ENCODE measurements around the gene CCND3. TPM values are rescaled to one million over a fixed set of nuclear protein-coding genes. Genes with fewer than 3 reads are reported as not detected.

The CCND3 gene
- total and polyA plus RNA-seq, 10 of the 15 experiments (the other 5 are each of a cell fraction or from before 2014, with no cell fraction given): 6.0 to 86.4 (median 31.5) TPM

- TF ChIP-seq IRF4 (IDR thresholded peaks at IDR 0.05; ENCODE audit: low read depth, low read length): peak; percentile 43; the same call in 1 of the 2 replicates
- peak; percentile 63 to 67 for TF ChIP-seq IKZF2 (IDR thresholded peaks at IDR 0.05)
- no peak for TF ChIP-seq GATAD2B (conservative IDR thresholded peaks at IDR 0.05; ENCODE audit: low read depth)
- peak; percentile 99 for TF ChIP-seq NBN (IDR thresholded peaks at IDR 0.05)
- no peak for TF ChIP-seq ZNF687 (IDR thresholded peaks at IDR 0.05)
- no peak for TF ChIP-seq SUPT20H (IDR thresholded peaks at IDR 0.05; ENCODE audit: borderline replicate concordance, control insufficient read depth, low read depth, low read length)
- TF ChIP-seq CHD1 (IDR thresholded peaks at IDR 0.05; ENCODE audit: low read depth, low read length): no peak
- TF ChIP-seq TAF1 (IDR thresholded peaks at IDR 0.05; ENCODE audit: borderline replicate concordance, low read depth, low read length): peak; percentile 64
- no peak for TF ChIP-seq WRNIP1 (IDR thresholded peaks at IDR 0.05; ENCODE audit: borderline replicate concordance, low read depth, low read length)
- no peak; the same call in 1 of the 2 replicates for TF ChIP-seq IRF3 (IDR thresholded peaks at IDR 0.05)
- peak; percentile 78; the same call in 1 of the 2 replicates for TF ChIP-seq ESRRA (IDR thresholded peaks at IDR 0.05; ENCODE audit: low read length)
- TF ChIP-seq POU2F2 (IDR thresholded peaks at IDR 0.05; ENCODE audit: borderline replicate concordance, low read depth, low read length): peak; percentile 8; the same call in 1 of the 3 replicates
- 0 out of 2 replicates have a peak, but pooled peaks have one; percentile 43 for TF ChIP-seq CHD2 (IDR thresholded peaks at IDR 0.05; ENCODE audit: borderline replicate concordance, low read depth, low read length)
- 0 out of 2 replicates have a peak, but pooled peaks have one; percentile 45 for TF ChIP-seq MEF2A (IDR thresholded peaks at IDR 0.05; ENCODE audit: insufficient read depth, low read depth, low read length)
- TF ChIP-seq SREBF2 (IDR thresholded peaks at IDR 0.05; ENCODE audit: low read length): no peak
- TF ChIP-seq HCFC1 (IDR thresholded peaks at IDR 0.05; ENCODE audit: low read length): peak; percentile 76
- TF ChIP-seq ZBED1 (IDR thresholded peaks at IDR 0.05; ENCODE audit: borderline replicate concordance): peak; percentile 60; the same call in 1 of the 2 replicates
- no peak; the same call in 1 of the 2 replicates for TF ChIP-seq HDGF (IDR thresholded peaks at IDR 0.05)
- TF ChIP-seq RCOR1 (conservative IDR thresholded peaks at IDR 0.05; ENCODE audit: low read depth, low read length): no peak
- no peak for TF ChIP-seq CBX3 (IDR thresholded peaks at IDR 0.05; ENCODE audit: borderline replicate concordance, low read depth)
- peak; percentile 68; the same call in 1 of the 2 replicates for TF ChIP-seq NFIC (IDR thresholded peaks at IDR 0.05; ENCODE audit: low read depth, low read length)
- TF ChIP-seq PRDM15 (CRISPR knock-in tag; IDR thresholded peaks at IDR 0.05): no peak
- TF ChIP-seq JUND (IDR thresholded peaks at IDR 0.05; ENCODE audit: low read depth, low read length): 0 out of 2 replicates have a peak, but pooled peaks have one; percentile 24
These were observed 20.5 kb downstream of the CCND3 start, which contains the start of the genes BYSL and MED20 (continued) for GRCh38 chr6:41920921-41921711.

Measured in GM12878 (cell line).